ENCODE measurements around the gene CKLF.

GRCh38 chr16:66592814-66593213, 40.4 kb downstream of the CKLF start:
- TF ChIP-seq RAD21 (IDR thresholded peaks at IDR 0.05) (no peak), FOXA1 (IDR thresholded peaks at IDR 0.05) (no peak), MAX (IDR thresholded peaks at IDR 0.05) (no peak), YY1 (IDR thresholded peaks at IDR 0.05) (no peak)
- TF ChIP-seq, protein P1, sequence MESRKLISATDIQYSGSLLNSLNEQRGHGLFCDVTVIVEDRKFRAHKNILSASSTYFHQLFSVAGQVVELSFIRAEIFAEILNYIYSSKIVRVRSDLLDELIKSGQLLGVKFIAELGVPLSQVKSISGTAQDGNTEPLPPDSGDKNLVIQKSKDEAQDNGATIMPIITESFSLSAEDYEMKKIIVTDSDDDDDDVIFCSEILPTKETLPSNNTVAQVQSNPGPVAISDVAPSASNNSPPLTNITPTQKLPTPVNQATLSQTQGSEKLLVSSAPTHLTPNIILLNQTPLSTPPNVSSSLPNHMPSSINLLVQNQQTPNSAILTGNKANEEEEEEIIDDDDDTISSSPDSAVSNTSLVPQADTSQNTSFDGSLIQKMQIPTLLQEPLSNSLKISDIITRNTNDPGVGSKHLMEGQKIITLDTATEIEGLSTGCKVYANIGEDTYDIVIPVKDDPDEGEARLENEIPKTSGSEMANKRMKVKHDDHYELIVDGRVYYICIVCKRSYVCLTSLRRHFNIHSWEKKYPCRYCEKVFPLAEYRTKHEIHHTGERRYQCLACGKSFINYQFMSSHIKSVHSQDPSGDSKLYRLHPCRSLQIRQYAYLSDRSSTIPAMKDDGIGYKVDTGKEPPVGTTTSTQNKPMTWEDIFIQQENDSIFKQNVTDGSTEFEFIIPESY (IDR thresholded peaks at IDR 0.05), result no peak
- TF ChIP-seq, protein P2, sequence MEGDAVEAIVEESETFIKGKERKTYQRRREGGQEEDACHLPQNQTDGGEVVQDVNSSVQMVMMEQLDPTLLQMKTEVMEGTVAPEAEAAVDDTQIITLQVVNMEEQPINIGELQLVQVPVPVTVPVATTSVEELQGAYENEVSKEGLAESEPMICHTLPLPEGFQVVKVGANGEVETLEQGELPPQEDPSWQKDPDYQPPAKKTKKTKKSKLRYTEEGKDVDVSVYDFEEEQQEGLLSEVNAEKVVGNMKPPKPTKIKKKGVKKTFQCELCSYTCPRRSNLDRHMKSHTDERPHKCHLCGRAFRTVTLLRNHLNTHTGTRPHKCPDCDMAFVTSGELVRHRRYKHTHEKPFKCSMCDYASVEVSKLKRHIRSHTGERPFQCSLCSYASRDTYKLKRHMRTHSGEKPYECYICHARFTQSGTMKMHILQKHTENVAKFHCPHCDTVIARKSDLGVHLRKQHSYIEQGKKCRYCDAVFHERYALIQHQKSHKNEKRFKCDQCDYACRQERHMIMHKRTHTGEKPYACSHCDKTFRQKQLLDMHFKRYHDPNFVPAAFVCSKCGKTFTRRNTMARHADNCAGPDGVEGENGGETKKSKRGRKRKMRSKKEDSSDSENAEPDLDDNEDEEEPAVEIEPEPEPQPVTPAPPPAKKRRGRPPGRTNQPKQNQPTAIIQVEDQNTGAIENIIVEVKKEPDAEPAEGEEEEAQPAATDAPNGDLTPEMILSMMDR (IDR thresholded peaks at IDR 0.05; ENCODE audit: low read depth, low read length, missing input control), result no peak

Data from liver (tissue), 3 donors.